GM19035 (cell line): Measurements from ENCODE around the gene TMEM52B.
"Not testable (repeated sequence)": the region's sequence is repeated elsewhere in the genome, so short reads cannot be mapped to it uniquely, and the experiment has no call there.

ENCODE experiments used
- ATAC-seq: cut with Tn5 transposase; IDR thresholded peaks from one replicate; pipeline ENCODE4 v1.9.1; 2021; ENCODE audit not compliant: unreplicated experiment

The TMEM52B gene

DNA sequence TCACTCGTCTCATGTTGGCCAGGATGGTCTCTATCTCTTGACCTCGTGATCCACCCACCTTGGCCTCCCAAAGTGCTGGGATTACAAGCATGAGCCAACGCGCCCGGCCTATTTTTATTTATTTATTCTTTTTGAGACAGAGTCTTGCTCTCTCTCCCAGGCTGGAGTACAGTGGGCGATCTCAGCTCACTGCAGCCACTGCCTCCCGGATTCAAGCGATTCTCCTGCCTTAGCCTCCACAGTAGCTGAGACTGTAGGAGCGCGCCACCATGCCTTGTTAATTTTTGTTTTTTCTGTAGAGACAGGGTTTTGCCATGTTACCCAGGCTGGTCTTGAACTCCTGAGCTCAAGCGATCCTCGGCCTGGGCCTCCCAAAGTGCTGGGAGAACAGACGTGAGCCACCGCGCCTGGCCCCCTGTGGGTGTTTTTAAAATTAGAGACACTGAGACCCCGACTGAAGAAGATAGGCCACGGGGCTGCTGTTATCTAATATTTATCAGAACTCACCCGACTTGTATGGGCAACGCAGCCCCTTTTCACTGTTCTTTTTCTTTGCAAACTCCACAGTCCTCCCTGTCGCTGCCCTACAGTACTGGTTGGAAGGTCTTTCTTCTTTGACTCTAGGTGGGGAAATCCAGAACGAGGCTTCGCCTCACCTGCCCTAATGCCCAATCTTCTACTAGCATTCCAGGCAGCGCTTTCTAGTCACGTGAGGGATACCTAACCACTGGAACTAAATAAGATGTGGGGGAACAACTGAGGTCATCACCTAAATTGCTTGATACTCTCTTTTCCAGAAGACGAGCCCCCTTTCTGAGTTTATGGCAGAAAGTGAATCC lies 32.5 kb downstream of the TMEM52B start:
- ATAC-seq, result no peak

DNA sequence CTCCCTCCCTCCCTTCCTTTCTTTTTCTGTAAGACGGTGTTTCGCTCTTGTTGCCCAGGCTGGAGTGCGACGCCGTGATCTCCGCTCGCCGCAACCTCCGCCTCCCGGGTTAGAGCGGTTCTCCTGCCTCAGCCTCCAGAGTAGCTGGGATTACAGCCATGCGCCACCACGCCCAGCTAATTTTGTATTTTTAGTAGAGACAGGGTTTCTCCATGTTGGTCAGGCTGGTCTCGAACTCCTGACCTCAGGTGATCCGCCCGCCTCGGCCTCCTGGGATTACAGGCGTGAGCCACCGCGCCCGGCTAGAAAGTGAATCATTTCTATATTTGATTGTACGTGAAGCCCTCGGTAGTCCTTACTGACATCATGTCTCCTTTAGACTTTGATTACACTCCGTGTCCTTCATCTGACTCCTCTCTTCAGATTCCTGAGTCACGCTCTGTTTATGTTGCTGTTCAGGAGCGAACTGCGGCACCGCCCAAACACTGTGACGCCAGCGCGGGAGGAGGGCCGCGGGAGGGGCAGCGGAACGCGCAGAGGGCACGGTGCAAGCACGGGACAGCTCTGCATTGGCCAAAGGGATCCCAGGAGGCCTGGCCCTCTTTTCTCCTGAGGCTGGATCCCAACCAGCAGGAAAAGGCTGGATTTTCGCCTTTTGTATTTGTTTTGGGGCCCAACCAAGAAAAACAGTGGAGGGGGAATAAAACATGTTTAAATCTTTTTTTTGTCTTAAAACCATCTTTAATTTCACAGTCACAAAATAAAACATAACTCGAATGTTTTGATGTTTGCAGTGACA lies 33.3 kb downstream of the TMEM52B start:
- peak; percentile 72 for ATAC-seq

- peak; percentile 74 for ATAC-seq
Observed at GRCh38 chr12:10212739-10213131, 33.9 kb downstream of the TMEM52B start, which contains the start of gene GABARAPL1. Gene GABARAPL1 (plus strand): TSS chr12:10212877. CDS start chr12:10213130, 253 bp downstream.

DNA sequence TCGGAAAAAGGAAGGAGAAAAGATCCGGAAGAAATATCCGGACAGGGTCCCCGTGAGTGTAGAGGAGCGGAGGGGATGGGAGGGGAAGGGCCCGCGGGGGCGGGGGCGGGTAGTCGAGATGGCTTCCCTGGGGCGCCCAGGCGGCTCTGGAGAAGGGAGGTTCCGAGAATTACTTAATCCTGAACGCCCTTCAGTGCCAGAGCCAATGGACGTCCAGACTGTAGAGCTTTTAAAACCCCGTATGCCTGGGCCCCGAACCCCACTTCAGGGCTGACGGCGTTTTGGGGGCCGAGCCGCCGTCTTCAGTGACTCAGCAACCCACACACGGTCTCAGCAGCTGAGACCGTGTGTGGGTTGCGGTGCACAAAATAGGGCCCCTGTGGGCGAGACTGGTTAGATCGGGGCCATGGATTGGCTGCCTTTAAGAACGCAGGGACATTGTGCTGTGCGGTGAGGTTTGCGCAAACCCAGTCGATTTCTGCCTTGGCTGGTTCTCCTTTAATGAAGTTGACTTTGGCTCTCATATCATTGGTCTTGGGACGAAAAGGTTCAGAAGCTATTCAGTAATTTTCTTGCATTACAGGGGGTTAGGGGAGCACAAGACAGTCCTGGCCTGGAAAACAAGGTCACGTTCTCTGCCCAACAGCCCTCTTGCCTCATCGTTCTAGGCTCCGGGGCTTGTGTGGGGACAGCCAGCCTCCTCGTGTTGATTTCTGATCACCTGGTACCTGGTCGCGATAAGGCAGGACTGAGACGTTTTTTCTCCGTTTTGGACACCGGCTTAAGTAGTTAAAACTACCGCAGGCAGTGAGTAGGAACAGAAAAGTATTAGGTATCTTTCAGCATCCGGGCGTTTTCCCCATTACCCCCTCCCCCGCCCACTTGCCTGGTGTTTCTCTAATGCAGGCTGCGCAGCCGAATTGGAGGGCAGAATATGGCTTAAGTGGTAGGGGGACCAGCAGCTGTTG lies 34.6 kb downstream of the TMEM52B start:
- peak; percentile 63 for ATAC-seq

DNA sequence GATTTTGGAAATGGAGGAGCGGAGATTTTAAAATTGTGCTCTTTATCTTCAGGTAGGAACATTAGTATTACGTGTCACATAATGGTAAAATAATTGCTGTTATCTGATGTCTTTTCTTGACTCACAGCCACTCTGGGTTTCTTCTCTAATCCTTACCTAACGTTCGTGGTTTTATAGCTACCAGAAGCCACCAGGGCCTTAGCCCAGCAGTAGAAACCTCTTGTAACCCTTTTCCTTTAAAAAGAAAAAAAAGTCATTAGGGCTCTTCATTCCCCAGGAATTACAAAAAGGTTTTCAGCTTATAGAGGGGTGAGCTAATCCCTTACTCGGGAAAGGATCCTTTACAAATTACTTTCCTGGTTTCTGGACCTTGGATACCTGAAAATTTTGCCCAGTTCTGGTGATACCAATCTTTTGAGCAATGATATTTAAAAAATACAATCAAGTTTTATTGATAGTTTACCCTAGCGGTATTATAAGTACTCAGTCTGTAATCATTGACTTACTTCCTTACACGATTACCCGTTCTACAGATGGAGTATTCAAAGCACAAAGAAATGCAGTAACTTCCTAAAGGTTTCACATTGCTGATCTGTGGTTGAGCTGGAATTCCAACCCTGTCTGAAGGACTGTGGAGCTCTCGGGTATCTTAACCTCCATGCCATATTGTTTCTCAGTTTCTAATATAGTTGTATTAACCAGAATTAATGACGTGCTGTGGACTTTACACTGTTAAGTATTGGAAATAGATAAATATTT lies 35.5 kb downstream of the TMEM52B start:
- ATAC-seq, result no peak

DNA sequence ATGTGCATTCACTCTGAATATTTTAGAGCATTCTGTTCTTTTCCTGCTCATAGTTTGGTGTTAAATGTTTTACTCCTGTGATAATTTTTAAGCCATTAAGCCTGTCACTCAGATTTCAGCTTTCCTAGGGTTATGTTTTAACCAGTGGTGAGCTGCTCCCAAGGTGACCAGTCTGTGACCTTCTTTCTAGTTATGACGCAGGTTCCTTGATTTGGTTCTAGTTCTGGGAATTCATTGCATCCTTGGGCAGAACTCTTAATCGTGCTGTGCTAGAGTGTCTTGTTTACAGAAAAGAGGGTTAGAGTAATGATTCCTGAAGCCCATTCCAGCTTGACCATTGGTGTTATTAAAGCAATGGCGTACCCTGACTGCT lies 36.0 kb downstream of the TMEM52B start:
- no peak for ATAC-seq

- ATAC-seq, result no peak
Observed at GRCh38 chr12:10215436-10215835, 36.6 kb downstream of the TMEM52B start.

DNA sequence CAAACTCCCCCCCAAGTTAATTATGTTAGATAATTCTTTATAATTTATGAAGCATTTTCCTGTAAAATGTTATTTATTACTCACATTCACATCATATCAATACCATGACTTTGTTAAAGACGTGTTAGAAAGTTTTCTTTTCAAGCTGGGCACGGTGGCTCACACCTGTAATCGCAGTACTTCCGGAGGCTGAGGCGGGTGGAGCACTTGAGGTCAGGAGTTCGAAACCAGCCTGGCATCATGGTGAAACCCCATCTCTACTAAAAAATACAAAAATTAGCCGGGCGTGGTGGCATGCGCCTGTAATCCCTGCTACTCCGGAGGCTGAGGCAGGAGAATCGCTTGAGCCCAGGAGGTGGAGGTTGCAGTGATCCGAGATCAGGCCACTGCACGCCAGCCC lies 37.1 kb downstream of the TMEM52B start:
- ATAC-seq, result not testable (repeated sequence)

GRCh38 chr12:10218021-10218420 lies 39.2 kb downstream of the TMEM52B start:
- ATAC-seq, result no peak

DNA sequence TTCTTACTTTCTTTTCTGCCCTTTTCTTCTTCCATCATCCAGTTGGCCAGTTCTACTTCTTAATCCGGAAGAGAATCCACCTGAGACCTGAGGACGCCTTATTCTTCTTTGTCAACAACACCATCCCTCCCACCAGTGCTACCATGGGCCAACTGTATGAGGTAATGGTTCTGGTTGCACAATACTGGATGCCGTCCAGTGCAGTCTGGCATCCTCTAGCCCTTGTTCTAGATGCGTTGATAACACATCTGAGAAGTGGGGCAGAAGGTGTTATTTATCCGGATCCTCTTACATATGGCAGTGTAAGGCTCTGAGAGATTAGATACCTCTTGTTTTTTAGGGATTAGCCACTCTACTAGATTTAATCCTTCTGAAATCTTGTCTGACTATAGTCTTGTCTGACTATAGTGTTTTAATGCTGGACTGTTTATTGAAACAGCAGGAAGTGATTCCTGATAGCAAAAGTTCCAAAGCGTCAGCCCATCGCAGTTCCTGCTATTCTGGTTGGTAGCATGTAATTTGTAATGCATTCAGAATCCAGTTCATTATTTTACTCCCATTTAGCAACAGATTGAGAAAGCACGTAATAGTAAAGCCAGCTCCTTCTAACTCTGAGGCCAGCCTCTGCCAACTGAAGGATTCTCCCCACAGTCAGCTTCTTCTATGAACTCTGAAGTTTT lies 41.7 kb downstream of the TMEM52B start:
- ATAC-seq, result no peak

DNA sequence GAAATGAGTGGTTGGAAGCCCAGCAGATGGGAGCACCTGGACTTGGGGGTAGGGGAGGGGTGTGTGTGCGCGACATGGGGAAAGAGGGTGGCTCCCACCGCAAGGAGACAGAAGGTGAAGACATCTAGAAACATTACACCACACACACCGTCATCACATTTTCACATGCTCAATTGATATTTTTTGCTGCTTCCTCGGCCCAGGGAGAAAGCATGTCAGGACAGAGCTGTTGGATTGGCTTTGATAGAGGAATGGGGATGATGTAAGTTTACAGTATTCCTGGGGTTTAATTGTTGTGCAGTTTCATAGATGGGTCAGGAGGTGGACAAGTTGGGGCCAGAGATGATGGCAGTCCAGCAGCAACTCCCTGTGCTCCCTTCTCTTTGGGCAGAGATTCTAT lies 43.0 kb downstream of the TMEM52B start:
- ATAC-seq, result no peak

GRCh38 chr12:10223208-10223607 lies 44.4 kb downstream of the TMEM52B start:
- no peak for ATAC-seq

- not testable (repeated sequence) for ATAC-seq
Observed at GRCh38 chr12:10225426-10225825, 46.6 kb downstream of the TMEM52B start.

GRCh38 chr12:10226086-10226485 lies 47.3 kb downstream of the TMEM52B start:
- no peak for ATAC-seq

DNA sequence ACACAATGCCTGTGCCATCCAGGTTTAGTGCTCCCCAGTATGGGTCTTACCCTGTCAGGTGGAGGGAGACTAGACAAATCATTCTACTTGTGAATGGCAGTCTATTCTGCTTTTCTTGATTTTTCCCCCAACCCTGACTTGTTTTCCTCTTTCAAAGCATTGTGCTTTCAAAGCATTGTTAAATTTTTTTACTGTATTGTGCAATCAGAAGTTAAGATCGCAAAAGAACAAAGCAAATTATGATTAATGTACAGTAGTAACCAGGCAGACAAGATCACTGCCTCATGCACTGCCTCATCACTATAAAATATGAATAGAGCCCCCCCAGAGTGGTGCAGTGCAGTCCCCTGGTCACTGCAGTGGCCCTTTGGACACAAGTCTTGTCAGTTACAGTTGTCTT lies 47.9 kb downstream of the TMEM52B start:
- no peak for ATAC-seq

- ATAC-seq, result no peak
Observed at GRCh38 chr12:10227648-10228047, 48.8 kb downstream of the TMEM52B start.

DNA sequence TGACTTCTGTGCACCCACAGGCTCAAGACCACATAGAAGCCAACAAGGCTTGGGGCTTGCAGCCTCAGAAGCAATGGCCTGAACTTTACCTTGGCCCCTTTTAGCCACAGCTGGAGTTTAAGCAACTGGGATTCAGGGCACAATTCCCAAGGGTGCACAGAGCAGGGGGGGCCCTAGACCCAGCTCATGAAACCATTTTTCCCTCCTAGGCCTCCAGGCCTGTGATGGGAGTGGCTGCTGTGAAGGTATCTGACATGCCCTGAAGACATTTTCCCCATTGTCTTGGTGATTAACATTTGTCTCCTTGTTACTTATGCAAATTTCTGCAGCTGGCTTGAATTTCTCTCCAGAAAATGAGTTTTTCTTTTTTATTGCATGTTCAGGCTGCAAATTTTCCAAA lies 55.7 kb downstream of the TMEM52B start:
- ATAC-seq, result no peak

- no peak for ATAC-seq
Observed at GRCh38 chr12:10235761-10236631, 57.2 kb downstream of the TMEM52B start.

- ATAC-seq, result no peak
Observed at GRCh38 chr12:10236720-10237119, 57.9 kb downstream of the TMEM52B start.
